GM19467 (cell line): ENCODE data around the gene CRISPLD2.

Experiments used
- ATAC-seq: cut with Tn5 transposase; IDR thresholded peaks from one replicate; pipeline ENCODE4 v1.9.1; 2021; ENCODE audit warnings: mild to moderate bottlenecking, moderate library complexity; ENCODE audit not compliant: unreplicated experiment

CRISPLD2 gene

GRCh38 chr16:84881702-84882521 is 62.1 kb downstream of the CRISPLD2 start:
- ATAC-seq, result no peak

GRCh38 chr16:84883301-84883700 is 63.5 kb downstream of the CRISPLD2 start:
- ATAC-seq, result no peak

DNA sequence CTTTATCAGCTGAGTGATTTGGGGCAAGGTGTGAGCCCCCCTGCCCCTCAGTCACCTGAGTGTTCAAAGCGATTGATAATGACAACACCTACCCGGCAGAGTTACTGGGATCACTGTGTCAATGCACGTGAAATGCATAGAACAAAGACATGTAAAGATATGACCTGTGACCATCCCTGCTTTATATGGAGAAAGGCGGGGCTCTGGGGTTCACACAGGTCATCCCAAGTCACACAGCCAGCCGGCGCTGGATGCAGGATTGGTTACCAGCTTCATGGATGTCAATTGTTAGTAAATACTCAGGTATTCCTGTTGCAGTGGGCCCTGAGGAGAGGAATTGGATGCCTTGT is 64.4 kb downstream of the CRISPLD2 start:
- ATAC-seq, result no peak

DNA sequence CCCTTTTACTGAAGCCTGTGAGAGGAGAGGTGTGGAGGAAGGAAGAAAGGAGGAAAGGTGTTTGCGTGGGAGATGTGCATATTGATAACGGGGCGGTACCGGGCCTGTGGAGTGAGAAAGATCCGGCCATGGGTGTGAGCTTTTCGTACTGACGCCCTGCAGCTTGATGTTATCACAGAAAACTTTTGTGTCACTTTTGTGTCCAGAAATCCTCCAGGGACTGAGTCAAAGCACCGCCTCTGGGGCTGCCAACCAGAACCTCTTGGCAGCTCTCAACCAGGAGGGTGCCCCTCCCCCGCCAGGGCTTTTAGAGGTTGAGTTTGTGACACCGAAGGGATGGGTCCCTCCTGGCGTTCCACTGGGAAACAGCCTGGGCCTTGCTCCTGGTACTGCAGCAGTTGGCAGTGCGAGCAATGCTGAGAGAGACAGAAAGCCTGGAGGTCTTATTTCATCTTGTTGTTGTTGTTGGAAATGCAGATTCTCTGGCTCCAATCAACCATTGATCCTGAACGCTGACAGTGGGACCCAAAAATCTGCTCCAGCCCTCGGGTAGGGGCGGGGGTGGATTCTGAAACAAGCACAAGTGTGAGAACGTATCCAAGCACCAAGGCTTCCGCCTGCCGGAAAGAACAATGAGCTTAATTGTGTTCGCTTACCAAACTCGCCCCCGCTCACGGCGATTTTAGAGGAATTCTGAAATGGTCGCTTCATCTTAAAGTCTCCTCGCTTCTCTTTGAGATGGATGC is 65.0 kb downstream of the CRISPLD2 start:
- ATAC-seq, result no peak

- ATAC-seq, result no peak
Measured at GRCh38 chr16:84885342-84885910, 65.6 kb downstream of the CRISPLD2 start.

DNA sequence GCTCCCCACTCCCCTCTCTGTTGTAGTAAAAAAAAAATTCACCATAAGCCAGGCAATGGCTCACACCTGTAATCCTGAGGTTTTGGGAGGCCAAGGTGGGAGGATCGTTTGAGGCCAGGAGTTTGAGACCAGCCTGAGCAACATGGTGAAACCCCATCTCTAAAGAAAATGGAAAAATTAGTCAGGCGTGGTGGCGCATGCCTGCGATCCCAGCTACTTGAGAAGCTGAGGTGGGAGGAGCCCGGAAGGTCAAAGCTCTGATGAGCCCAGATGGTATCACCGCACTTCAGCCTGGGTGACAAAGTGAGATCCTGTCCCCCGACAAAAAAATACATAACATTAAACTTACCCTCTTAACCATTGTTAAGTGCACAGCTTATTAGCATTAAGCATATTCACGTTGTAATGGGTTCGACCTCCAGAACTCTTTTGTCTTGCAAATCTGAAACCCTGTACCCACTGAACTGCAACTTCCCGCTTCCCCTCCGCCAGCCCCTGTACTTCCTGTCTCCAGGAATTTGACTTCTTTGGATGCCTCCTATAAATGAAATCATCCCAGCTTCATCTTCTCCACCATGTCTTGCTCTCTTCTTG is 66.8 kb downstream of the CRISPLD2 start:
- ATAC-seq, result no peak

DNA sequence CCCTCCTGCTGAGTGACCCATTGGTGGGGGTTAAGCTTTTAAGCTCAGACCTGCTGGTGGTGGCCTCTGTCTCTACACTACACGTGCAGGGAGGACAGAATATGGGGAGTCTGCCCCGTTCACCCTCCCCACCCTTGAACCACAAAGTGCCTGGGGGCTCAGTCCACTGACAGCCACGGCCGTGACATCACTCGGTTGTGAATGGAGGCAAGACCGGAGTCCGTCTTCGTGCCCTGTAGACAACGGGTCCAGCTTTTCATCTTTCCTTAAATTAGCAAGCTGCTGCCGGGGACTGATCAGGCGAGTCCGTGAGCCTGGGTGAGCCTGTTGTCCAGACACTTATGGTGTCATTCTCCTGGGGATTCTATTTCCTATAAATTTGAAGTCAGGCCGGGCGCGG is 67.4 kb downstream of the CRISPLD2 start:
- ATAC-seq, result no peak

DNA sequence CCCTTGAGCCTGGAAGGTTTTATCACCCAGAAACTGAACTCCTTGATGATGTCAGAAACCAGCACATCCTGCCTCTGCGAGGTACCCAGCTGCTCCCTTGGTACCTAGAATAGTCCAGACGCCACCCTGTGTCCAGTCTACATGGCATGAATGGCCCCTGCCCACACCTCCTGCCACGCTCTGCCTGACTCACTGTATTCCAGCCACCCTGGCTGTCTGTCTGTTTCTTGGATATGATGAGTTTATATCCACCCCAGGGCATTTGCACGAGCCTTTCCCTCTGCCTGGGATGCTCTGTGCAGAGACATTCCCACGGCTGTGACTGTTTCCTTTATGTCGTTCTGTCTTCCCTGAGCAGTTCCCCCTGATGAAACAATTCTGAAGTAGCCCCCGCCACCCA is 68.7 kb downstream of the CRISPLD2 start:
- no peak for ATAC-seq

DNA sequence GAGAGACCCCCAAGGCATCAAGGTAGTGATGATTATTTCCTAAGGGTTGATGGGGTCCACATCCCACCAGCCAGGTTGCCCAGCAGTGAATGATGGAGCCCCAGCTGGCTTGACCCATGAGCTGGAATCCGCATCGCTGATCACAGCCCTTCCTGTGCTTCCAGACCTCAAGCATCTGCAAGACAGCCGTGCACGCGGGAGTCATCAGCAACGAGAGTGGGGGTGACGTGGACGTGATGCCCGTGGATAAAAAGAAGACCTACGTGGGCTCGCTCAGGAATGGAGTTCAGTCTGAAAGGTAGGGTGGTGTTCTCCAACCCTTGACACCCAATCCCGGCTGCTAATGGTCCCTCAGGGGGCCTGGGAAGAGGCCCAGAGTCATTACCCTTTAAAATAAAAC is 69.3 kb downstream of the CRISPLD2 start:
- ATAC-seq, result no peak

GRCh38 chr16:84890427-84890826 is 70.6 kb downstream of the CRISPLD2 start:
- no peak for ATAC-seq

DNA sequence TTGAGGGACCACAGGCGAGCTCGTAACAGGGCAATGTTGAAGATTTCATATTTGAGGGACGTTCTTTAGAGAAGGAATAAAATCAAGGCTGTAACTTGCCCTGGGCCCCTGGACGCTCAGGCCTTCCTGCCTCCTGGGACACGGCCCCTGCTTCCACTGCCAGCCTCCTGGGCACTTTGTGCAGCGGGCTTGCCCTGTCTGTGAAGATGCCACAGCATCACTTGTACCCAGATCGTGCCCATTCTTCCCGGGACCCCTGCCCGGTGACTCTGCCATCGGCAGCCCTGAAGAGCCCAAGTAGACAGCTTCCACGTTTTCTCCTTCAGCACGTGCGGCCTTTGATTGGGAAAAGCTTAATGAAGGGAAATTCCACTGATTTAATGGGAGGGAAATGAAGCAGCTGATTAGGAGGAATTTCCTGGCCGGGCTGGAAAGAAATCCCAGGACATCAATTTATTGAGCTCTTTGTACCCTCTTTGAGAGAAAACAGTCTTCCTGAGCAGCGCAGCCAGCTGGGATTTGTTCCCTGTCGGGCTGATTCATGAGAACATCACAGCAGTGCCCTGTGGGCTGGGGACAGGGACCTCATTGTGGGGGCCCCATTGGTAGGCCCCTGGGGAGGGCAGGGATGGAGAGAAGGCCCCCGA is 71.5 kb downstream of the CRISPLD2 start:
- no peak for ATAC-seq

GRCh38 chr16:84892097-84892496 is 72.3 kb downstream of the CRISPLD2 start:
- ATAC-seq, result no peak

DNA sequence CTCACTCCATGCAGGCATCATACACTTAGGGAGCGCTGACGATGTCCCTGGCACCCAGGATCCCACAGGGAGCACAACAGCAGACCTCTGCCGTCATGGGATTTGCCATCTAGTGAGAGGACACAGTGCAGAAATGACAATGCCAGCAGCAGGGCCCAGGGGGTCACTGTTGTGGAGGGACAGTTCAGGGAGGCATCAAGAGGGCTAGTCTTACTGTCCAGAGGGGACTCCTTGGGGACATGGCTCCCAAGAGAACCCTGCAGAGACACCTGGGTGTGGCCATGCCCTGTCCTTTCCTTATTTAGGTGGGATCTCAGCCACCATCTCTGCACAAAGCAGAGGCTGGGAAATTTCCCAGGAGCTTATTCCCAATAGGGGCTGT is 73.7 kb downstream of the CRISPLD2 start:
- ATAC-seq, result no peak

GRCh38 chr16:84893849-84894599 is 74.2 kb downstream of the CRISPLD2 start:
- ATAC-seq, result no peak

DNA sequence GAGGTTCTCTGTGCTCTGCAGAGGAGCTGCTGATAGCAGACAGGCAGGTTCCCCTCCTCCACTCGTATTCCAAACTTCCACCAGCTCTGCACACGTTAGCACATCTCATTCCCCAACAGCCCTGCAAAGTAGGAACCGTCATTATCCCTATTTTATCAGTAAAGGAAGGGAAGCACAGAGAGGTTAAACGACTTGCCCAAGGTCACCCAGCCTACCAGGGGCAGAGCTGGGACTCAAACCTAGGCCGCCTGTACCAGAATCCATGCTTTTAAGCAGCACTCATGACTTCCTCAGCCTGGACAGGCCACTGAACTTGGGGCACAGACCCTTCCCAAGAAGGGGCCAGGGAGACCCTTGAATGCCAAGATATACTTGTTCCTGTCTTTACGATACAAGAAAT is 75.2 kb downstream of the CRISPLD2 start:
- no peak for ATAC-seq

DNA sequence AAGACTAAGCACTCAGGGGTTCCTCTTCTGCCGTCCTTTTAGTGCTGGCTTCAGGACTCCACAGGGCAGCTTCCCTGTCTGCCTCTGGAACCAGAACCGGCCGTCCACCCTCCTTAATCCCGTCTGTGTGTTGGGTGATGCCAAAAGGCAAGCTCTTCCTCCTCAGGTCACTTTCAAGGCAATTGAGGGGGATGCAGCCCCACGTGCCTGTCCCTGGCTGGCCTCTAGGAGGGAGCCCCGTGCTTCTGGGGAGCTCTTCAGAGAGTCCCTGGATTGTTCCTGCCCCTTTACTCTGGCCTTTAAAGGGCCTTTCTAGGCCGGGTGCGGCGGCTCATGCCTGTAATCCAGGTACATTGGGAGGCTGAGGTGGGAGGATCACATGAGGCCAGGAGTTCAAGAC is 77.1 kb downstream of the CRISPLD2 start:
- ATAC-seq, result no peak

DNA sequence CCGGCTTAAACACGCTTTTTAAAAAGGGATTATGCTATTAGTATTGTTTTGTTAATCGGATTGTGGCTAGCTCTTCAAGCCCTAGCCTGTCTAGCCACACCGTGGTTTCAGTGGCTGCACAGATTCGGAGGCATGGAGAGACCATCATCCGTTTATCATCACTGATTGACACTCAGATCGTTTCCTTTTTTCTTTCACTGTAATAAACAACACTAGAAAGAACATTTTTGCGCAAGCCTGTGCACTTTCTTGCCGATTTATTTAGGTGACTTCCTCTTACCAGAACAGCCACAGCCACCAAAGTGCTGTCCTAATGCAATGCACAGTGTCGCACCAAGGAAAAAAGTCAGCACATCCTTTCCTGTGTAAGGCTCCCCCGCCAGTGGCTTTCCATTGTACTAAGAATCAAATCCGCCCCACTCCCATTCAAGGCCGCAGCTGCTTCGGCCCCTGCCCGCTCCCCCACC is 78.2 kb downstream of the CRISPLD2 start:
- ATAC-seq, result no peak

DNA sequence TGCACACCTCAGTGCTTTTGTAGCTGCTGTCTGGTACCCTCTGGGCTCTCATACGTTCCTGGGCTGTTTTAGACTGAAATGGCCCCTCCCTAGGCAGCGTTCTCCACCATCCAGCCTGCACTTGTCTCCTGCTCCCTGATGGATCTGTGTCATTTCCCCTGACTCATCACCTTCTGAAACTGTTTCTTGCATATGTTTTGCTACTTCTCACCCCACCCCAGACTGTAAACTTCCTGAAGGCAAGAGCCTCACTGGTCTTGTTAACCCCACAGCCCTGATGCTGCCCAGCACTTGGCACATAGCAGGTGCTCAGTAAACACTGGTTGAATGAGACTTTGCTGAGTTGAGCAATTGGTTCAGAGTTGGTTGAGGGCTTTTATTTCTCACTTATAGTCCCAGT is 78.7 kb downstream of the CRISPLD2 start:
- no peak for ATAC-seq

- no peak for ATAC-seq
Measured at GRCh38 chr16:84899414-84899813, 79.6 kb downstream of the CRISPLD2 start.

GRCh38 chr16:84905965-84906460 is 86.2 kb downstream of the CRISPLD2 start:
- no peak for ATAC-seq
